Ovary (tissue), 3 donors: ENCODE data around the gene TMCC2.

ENCODE experiments used
- CTCF ChIP-seq, 3 donors: fragments of 450-650 bp in 2 of 3; fragments of 200-600 bp in 1 of 3; IDR thresholded peaks; one replicate each; pipeline versions ENCODE4 v1.5.1 to v1.8.0; 2016 to 2022; ENCODE audit warnings: antibody characterized with exemption in 3 of 3, mild to moderate bottlenecking in 1 of 3
- EP300 ChIP-seq: sonication (generic); formaldehyde crosslinking; IDR thresholded peaks from one replicate; pipeline ENCODE4 v1.6.1; 2017; ENCODE audit warnings: antibody characterized with exemption
- POLR2A ChIP-seq: fragments of 450-650 bp; IDR thresholded peaks from one replicate; pipeline ENCODE4 v1.6.1; 2017; ENCODE audit warnings: antibody characterized with exemption, mild to moderate bottlenecking, moderate library complexity
- donor health status: DM: no; HTN: no; CAD: no.

- TF ChIP-seq CTCF (IDR thresholded peaks at IDR 0.05): no peak
- TF ChIP-seq POLR2A: no peak
- no peak for TF ChIP-seq EP300
These were observed 11.3 kb downstream of the TMCC2 start for GRCh38 chr1:205239078-205239477.
